H9 (cell line): ENCODE results near the gene GLYATL1B. TPM values are rescaled to one million over a fixed set of nuclear protein-coding genes. Genes with fewer than 3 reads are reported as not detected.

ENCODE experiments used
- DNase-seq: peaks from one replicate; pipeline ENCODE4 v3.0.0-alpha.2; 2017
- H2AFZ ChIP-seq: one replicate; pipeline ENCODE4 v1.6.1; 2013; ENCODE audit warnings: mild to moderate bottlenecking, low read length, control low read depth, moderate library complexity
- H2AK5ac ChIP-seq: 2 replicates; pipeline ENCODE4 v1.6.1; 2013; ENCODE audit warnings: low read length, control low read depth, mixed read lengths; ENCODE audit not compliant: insufficient read length
- H2BK120ac ChIP-seq: one replicate; pipeline ENCODE4 v1.6.1; 2013; ENCODE audit warnings: low read depth, mild to moderate bottlenecking, low read length, control low read depth, inconsistent platforms; ENCODE audit not compliant: poor library complexity, severe bottlenecking
- H2BK12ac ChIP-seq: 2 replicates; pipeline ENCODE4 v1.6.1; 2013; ENCODE audit warnings: low read length, control low read depth, mixed read lengths, low read depth; ENCODE audit not compliant: insufficient read length
- H2BK15ac ChIP-seq: 2 replicates; pipeline ENCODE4 v1.6.1; 2013; ENCODE audit warnings: low read depth, low read length, control low read depth
- H2BK20ac ChIP-seq: one replicate; pipeline ENCODE4 v1.6.1; 2013; ENCODE audit warnings: low read depth, mild to moderate bottlenecking, low read length, control low read depth, inconsistent platforms; ENCODE audit not compliant: poor library complexity, severe bottlenecking
- H2BK5ac ChIP-seq: 2 replicates; pipeline ENCODE4 v1.6.1; 2013; ENCODE audit warnings: low read length, control low read depth, mixed read lengths; ENCODE audit not compliant: insufficient read length
- H3K14ac ChIP-seq: 2 replicates; pipeline ENCODE4 v1.6.1; 2013; ENCODE audit warnings: low read length, control low read depth; ENCODE audit not compliant: insufficient read depth
- H3K18ac ChIP-seq: 2 replicates; pipeline ENCODE4 v1.6.1; 2013; ENCODE audit warnings: low read depth, mild to moderate bottlenecking, mixed read lengths, low read length, control low read depth; ENCODE audit not compliant: insufficient read length
- H3K23ac ChIP-seq: 2 replicates; pipeline ENCODE4 v1.6.1; 2013; ENCODE audit warnings: low read length, control low read depth, mixed read lengths, low read depth; ENCODE audit not compliant: insufficient read length
- H3K23me2 ChIP-seq: 2 replicates; pipeline ENCODE4 v1.6.1; 2013; ENCODE audit warnings: low read depth, mild to moderate bottlenecking, mixed read lengths, low read length, control low read depth; ENCODE audit not compliant: insufficient read length, poor library complexity, severe bottlenecking
- H3K27ac ChIP-seq: 2 replicates; pipeline ENCODE4 v1.5.1; 2013; ENCODE audit warnings: low read length, control low read depth, mixed read lengths, low read depth; ENCODE audit not compliant: insufficient read length
- H3K27me3 ChIP-seq: 2 replicates; pipeline ENCODE4 v1.6.1; 2013; ENCODE audit warnings: low read length, control low read depth, inconsistent platforms; ENCODE audit not compliant: insufficient read depth
- H3K4ac ChIP-seq: 2 replicates; pipeline ENCODE4 v1.6.1; 2013; ENCODE audit warnings: low read depth, mild to moderate bottlenecking, control low read depth, inconsistent platforms, low read length, moderate library complexity
- H3K4me1 ChIP-seq: 2 replicates; pipeline ENCODE4 v1.6.1; 2013; ENCODE audit warnings: low read length, control low read depth, inconsistent platforms; ENCODE audit not compliant: insufficient read depth
- H3K4me2 ChIP-seq: 2 replicates; pipeline ENCODE4 v1.6.1; 2013; ENCODE audit warnings: low read length, control low read depth, mixed read lengths; ENCODE audit not compliant: insufficient read length, insufficient read depth
- H3K56ac ChIP-seq: 2 replicates; pipeline ENCODE4 v1.6.1; 2013; ENCODE audit warnings: low read depth, mild to moderate bottlenecking, mixed read lengths, low read length, control low read depth; ENCODE audit not compliant: insufficient read length
- H3K79me1 ChIP-seq: 2 replicates; pipeline ENCODE4 v1.6.1; 2013; ENCODE audit warnings: low read depth, mild to moderate bottlenecking, moderate library complexity, low read length, control low read depth, inconsistent platforms; ENCODE audit not compliant: insufficient read depth, poor library complexity, severe bottlenecking
- H3K79me2 ChIP-seq: 2 replicates; pipeline ENCODE4 v1.6.1; 2013; ENCODE audit warnings: low read length, control low read depth, inconsistent platforms; ENCODE audit not compliant: insufficient read depth
- H3K9ac ChIP-seq: 2 replicates; pipeline ENCODE4 v1.6.1; 2013; ENCODE audit warnings: low read length, control low read depth, mixed read lengths; ENCODE audit not compliant: insufficient read length; ENCODE audit errors: extremely low read depth
- H3K9me3 ChIP-seq: one replicate; pipeline ENCODE4 v1.6.1; 2013; ENCODE audit warnings: low read depth, low read length, inconsistent platforms; ENCODE audit not compliant: control insufficient read depth
- H3T11ph ChIP-seq: one replicate; pipeline ENCODE4 v1.6.1; 2013; ENCODE audit warnings: mild to moderate bottlenecking, low read length, control low read depth, inconsistent platforms
- H4K20me1 ChIP-seq: one replicate; pipeline ENCODE4 v1.6.1; 2013; ENCODE audit not compliant: control insufficient read depth, insufficient read length, insufficient read depth
- H4K5ac ChIP-seq: 2 replicates; pipeline ENCODE4 v1.6.1; 2013; ENCODE audit warnings: low read depth, mild to moderate bottlenecking, mixed read lengths, low read length, control low read depth; ENCODE audit not compliant: insufficient read length
- H4K8ac ChIP-seq: replicated peaks from 2 replicates; pipeline ENCODE4 v1.6.1; 2013; ENCODE audit warnings: low read length, control low read depth, mixed read lengths, low read depth; ENCODE audit not compliant: insufficient read length
- H4K91ac ChIP-seq: 2 replicates; pipeline ENCODE4 v1.6.1; 2013; ENCODE audit warnings: low read depth, mild to moderate bottlenecking, moderate library complexity, mixed read lengths, low read length, control low read depth; ENCODE audit not compliant: insufficient read length
- H3K27ac Mint-ChIP-seq, 3 experiments: 2 replicates in 2 of 3; 3 replicates in 1 of 3; pipeline ENCODE4 v1.8.0; 2020 to 2021; ENCODE audit warnings: mixed read lengths in 3 of 3, mild to moderate bottlenecking in 1 of 3, moderate library complexity in 1 of 3
- H3K27me3 Mint-ChIP-seq: 2 replicates; pipeline ENCODE4 v1.8.0; 2021; ENCODE audit warnings: low read depth, mild to moderate bottlenecking, moderate library complexity, mixed read lengths
- H3K36me3 Mint-ChIP-seq, 3 experiments: 2 replicates in 2 of 3; 3 replicates in 1 of 3; pipeline ENCODE4 v1.8.0; 2020 to 2021; ENCODE audit warnings: low read depth in 3 of 3, mixed read lengths in 3 of 3; ENCODE audit not compliant: insufficient read depth in 1 of 3
- H3K4me1 Mint-ChIP-seq, 2 experiments: 2 replicates each; pipeline ENCODE4 v1.8.0; 2020; ENCODE audit warnings: mixed read lengths in 2 of 2
- H3K4me3 Mint-ChIP-seq, 2 experiments: 2 replicates in 1 of 2; 3 replicates in 1 of 2; pipeline ENCODE4 v1.8.0; 2020 to 2021; ENCODE audit warnings: mild to moderate bottlenecking in 2 of 2, mixed read lengths in 2 of 2, moderate library complexity in 1 of 2
- H3K9me3 Mint-ChIP-seq, 2 experiments: 2 replicates in 1 of 2; 3 replicates in 1 of 2; pipeline ENCODE4 v1.8.0; 2020; ENCODE audit warnings: mild to moderate bottlenecking in 2 of 2, mixed read lengths in 2 of 2, moderate library complexity in 1 of 2
- CTCF ChIP-seq: fragments of 200-600 bp; sonication (generic); conservative IDR thresholded peaks from 3 replicates; pipeline ENCODE4 v1.8.0; 2021; ENCODE audit warnings: antibody characterized with exemption, mild to moderate bottlenecking
- WGBS: extraction: QIAGEN DNeasy Blood & Tissue Kit; methylation state at CpG from one replicate; pipeline ENCODE4 v1.1.7; 2013; ENCODE audit warnings: missing lambda C conversion rate, low lambda C conversion rate, mixed read lengths; ENCODE audit not compliant: insufficient read length; ENCODE audit errors: extremely low coverage; 5-methylcytosine and 5-hydroxymethylcytosine counted together
- total RNA-seq: library from RNA; stranded (reverse); gene quantifications from 2 replicates; pipeline ENCODE4 v1.2.1, GENCODE V29; 2021

GLYATL1B gene
- total RNA-seq, 1 experiment from 2014 or later: not detected

DNA sequence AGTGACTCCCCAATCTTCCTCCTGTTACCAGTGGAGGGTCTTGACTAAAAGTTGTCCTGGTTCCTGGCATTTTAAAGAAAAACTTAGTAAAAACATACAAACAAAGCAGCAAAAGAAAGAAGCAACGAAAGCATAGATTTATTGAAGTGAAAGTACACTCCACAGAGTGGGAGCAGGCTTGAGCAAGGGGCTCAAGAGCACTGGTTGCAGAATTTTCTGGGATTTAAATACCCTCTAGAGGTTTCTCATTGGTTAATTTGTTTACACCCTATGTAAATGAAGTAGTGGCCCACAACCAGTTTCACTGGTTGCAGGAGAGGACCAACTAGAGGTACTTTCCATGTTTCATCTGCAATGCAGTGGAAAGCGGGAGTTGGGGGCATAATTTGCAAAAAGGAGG, 31.7 kb downstream of the GLYATL1B start:
- Histone ChIP-seq H2BK15ac (no peak overlapping the region), H2AK5ac (no peak overlapping the region), H3K56ac (no peak overlapping the region), H3T11ph (no peak overlapping the region), H2AFZ (no peak overlapping the region), H3K18ac (no peak overlapping the region), H4K91ac (no peak overlapping the region), H3K27me3 (no peaks in the 10 kb centered on the region), H3K79me2 (no peaks in the 10 kb centered on the region), H3K9ac (no peak overlapping the region), H3K4me1 (no peaks in the 10 kb centered on the region), H3K4me2 (no peak overlapping the region), H2BK12ac (no peak overlapping the region), H2BK5ac (no peak overlapping the region), H3K23ac (no peak overlapping the region), H3K4ac (no peak overlapping the region), H2BK20ac (no peak overlapping the region), H4K20me1 (no peaks in the 10 kb centered on the region), H4K8ac (no peak overlapping the region), H3K9me3 (peaks cover 14% of the 10 kb centered on the region), H3K79me1 (no peaks in the 10 kb centered on the region), H3K23me2 (no peaks in the 10 kb centered on the region), H3K14ac (no peak overlapping the region), H4K5ac (no peak overlapping the region), H2BK120ac (no peak overlapping the region), H3K27ac (no peak overlapping the region)
- DNase-seq: no peak
- H3K27ac Mint-ChIP-seq: no peak overlapping the region
- no peak for TF ChIP-seq CTCF
- no peak overlapping the region for H3K4me3 Mint-ChIP-seq
- H3K27me3 Mint-ChIP-seq: no peaks in the 10 kb centered on the region
- WGBS: no CpG with 5 or more reads among the region's 2 CpGs
- H3K36me3 Mint-ChIP-seq: peaks cover 82 to 87% (median 85%) of the 10 kb centered on the region in 3 experiments
- H3K9me3 Mint-ChIP-seq: peaks cover 32 to 46% of the 10 kb centered on the region in 2 experiments
- no peaks in the 10 kb centered on the region for H3K4me1 Mint-ChIP-seq
